Measurements from ENCODE around the gene NPS.

NPS gene

DNA sequence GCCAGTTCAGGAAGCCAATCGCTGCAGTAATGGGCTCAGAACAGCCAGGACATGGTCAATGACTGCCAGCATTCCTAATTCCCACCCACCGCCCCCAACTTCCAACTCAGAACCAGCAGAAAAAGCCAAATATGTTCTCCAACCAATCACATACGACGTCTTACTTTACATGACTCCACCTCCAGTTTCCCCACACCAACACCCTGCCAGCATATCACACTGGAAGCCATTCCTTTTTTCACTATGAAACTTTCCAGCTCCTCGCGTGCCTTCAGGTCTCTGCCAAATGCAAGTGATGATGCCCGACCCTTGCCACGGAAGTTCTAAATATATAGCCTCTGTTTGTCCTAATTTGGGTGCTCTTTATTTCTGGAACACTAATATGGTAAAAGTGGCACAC is 12.5 kb downstream of the NPS start:
- no peak for DNase-seq (ENCODE audit: low spot score)

DNA sequence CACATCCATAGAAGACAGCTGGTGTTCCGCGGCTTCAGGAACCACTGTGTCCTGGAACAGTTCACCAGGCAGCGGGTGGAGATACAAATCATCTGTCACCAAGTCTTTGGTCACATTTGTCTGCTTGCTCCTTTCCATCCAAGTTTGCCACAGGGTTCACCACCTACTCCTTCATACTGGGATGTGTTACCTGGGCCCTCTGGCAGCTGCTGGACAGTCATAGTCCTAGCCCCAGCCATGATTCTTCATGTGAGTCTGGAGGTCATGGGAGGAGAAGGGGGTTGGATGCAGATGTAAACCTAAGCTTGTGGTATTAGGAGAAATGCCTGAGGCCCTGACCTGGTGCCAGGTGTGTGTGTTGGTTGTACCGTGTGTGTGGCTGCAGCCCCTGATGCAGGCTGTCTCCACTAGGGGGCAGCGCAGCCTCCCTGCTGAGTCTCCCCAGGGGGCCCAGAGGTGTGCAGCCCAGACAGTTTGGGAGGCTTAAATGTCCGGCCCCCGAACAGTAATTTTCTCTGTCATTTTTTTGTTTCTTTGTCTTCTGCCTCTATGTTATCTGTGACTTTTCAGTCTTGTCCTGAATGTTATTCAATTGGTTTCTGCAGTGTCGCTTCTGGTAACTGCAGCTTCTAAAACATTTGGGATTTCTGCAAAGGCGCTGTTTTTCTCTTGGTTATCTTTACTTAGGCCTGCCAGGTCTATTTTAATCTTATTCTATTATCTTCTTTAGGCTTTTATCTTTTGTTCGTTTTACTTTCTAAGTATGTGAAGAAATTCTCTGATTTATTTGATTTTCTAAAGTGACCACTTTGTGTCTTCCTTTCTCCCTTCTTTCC is 14.8 kb downstream of the NPS start:
- no peak for DNase-seq (ENCODE audit: low spot score)

DNA sequence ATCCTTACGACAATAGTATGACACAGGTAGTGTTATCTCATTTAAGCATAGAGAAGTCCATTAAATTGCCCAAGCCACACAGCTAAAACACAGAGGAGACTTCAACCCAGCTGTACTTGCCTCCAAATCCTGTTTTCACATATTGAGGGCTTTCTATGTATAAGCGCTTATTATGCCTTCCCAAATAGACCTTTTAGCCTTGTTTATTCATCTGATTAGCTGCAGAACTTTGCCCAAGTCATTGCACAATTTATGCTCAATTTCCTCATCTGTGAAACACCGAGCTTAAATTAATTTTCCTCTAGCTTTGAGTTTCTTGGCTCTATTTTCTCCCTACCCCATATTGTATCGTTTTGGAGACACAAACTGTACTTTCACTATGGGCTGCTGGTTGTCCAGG is 15.5 kb downstream of the NPS start:
- DNase-seq (ENCODE audit: low spot score): no peak

DNA sequence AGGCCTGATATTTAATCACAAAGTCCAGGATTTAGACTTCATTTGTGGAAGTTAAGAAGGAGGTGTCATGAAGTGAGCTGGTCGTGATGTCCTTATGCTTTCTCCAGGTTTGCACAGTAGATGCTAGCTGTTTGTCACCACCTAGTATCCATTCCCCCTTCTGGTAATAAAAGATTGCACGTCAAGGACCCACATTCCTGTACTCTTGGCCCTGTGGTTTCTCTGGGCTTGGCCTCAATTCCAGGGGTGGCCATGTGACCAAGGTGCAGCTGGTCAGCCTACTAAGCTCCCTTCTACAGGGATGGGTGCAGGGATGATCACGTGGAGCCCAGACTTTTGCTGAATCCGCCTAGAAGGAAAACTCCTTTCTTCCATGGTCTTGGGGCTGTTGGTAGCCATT is 16.5 kb downstream of the NPS start:
- no peak for DNase-seq (ENCODE audit: low spot score)

DNA sequence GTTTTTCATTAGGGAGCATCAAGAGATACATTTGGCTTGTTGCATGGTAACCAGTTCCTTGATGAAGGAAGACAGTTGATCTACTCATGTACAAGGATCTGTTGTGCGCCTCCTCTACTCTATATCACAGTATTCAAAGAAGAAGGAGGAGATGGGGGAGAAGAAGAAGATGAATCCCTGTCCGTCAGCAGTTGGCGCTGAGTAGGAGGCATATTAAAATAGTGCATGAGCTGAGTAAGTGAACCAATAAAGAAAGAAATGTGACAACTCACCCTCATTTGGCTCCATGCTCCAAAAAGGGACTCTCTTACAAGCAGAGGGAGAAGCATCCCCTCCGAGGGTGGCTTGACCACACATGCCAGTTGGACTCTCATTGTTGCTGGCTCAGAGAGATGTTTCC is 20.1 kb downstream of the NPS start:
- no peak for DNase-seq (ENCODE audit: low spot score)

DNA sequence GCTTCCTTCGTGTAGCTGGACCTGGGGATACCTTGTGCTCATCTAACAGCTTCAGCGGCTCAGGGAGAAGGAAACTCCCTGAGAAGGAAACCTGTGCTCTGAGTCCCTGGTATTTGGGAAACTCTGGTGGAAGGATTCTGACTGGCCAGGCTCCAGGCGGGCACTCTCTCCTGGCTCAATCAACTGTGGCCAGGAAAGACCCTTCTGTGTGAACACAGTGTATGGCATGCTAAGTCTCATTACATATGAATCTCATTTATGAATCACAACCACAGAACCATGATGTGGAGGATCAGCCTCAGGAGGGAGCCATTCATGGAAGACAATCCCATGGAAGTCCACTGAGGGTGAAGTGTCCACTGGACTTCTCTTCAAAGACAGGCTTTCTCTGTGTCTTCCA is 20.9 kb downstream of the NPS start:
- no peak for DNase-seq (ENCODE audit: low spot score)

DNA sequence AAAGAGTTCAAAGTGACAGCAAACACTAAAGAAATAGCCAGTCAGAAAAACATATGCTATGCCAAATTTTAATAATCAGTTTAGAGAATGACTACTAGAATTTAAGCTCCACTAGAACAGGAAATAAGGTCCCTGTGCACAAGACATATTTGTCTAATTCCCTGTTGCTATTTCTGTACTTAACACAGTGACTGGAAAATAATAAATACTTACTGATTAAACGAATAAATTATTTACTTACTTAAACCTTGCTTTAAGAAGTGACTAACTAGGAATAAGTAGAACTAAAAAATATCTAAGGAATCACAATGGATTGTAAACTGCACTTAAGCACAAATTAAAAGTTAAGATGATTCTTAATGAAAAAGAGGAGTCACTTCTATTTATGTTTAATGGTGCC is 22.3 kb downstream of the NPS start:
- DNase-seq (ENCODE audit: low spot score): no peak

DNA sequence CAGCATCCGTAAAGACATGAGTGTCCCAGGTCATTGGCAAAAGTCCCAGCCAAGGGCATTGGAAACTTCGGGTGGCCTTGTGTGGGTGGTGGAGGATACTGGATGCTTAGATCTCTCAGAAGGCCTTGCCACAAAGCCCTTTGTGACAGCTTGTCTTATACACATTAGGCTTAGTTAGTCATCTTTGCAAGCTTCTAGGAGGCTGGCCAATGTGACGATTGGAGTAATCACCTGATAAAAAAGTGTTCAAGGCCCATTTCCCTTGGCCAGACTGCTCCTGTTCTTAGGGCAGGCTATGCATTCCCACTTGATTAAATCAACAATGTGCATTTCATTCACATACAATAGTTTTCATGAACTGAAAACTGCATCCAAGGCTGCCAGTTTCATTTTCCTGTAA is 26.9 kb downstream of the NPS start:
- DNase-seq (ENCODE audit: low spot score): no peak

DNA sequence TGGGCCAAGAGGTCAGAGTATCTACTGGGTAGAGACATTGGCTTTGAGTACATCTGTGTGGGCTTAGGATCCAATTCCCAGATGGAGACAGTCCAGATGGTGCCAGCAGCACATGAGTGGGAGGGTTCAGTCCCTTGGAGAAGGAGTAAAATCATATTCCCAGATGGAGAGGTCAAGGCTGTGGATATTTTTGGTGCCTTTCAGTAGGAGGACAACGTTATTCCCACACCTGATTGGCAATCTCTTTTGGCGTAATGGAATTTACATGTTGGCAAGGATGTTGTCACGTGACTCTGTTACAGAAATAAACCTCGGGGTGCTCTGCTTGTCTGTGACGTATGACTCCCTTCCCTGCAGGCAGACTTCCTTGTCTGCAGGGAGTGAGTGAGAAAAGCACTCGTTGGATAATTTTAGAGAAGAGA is 27.6 kb downstream of the NPS start:
- no peak for DNase-seq (ENCODE audit: low spot score)

DNA sequence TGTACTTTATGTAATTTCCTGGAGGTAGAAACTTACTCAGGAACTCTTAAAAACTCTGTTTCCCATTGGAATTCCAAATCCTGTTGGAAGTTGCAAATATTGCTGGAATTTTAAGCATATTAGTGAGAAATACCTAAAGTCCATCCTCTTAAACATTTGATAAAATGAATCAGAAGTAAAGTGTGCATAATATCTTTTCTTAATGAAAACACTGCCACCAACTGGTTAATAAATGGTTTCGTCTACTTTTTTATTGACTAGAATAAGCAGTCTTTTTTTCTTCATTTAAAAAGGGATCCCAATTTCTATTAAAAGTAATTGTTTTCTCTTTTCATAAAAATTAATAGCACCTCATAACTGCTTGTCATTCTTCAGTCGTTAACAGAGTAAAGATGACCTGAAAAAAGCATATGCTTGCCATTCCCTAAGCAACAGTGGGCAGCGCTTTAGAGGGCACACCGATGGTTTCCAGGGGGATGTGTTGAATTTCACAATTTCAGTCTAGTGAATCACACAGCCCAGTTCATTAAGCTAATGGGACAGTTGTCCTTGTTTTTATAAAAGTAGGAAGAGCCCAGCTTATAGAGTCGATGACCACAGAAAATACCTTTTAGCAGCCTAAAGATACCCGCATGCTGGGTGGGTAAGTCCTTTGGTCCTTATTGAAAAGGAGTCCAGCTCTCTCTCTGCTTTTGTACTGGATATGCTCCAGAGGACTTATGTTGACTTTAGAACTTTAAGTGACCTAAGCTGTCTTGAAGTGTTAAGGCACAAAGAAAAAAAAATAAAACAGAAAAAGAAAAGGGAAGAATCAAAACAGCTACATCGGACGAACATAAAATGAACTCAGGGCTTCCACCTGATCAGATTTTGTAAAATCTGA is 28.5 kb downstream of the NPS start:
- no peak for DNase-seq (ENCODE audit: low spot score)

DNA sequence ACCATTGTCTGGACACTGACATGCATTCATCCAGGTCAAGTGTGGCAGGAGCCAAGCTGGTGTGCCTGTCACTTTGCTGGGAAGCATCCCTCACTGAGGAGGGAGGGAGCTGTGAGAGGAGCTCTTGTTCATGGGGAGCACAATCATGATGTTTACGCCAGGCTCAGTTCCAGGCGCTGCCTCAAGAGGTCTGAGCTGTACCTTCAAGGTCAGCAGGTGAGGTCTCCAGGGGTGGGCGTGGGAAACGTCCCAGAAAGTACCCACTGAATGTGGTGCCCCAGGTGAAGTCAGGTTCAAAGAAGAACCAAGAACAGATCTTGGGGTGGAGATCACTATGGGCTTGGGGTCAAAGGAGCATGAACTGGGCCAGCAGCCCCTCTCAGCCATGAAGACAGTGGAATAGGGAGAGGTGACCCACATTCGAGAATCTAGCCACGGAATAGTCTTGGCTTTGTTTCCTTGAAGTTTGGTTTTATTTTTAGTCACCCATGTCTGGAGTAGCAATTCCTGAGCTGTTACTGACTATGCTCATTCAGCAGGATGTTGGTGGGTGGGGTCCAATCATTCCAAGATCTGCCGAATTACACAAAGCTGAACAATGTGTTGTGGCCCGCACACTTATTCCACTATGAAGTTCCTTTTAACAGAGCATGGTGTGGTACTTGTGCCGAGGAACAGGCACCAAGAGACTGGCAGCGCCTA is 29.3 kb downstream of the NPS start:
- DNase-seq (ENCODE audit: low spot score): no peak

DNA sequence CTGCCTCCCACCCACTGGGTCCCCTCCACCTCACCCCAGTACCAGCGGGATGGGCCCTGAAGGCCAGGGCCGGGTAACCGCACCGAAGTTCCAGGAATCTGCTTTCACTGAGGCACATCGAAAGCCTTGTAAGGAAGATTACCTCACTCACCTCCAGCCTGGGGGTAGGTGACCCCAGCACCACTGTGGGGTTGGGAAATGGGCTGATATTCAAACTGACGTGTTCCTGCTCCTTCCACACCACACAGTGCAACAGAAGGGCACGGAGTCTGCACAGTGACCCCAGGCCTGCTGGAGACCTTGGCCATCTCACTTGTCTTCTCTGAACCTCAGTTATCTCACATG is 29.8 kb downstream of the NPS start:
- no peak for DNase-seq (ENCODE audit: low spot score)

DNA sequence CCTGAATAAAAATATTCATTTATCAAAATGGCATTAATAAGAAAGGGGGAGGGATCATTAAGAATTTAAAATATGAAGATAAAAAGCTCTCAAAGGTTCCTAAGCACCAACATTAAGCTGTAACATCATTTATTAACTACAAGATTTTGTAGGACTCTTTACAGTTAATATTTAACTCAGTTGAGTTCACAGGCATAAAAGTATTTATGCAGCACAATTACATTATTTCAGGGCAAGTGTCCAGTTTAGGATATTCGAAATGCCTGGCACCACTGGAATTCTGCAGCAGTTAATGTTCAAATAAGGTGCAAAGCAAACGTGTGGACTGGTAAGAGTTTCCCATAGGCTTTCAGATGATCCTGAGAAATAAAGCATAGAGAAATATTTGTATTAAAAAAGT is 30.5 kb downstream of the NPS start:
- DNase-seq (ENCODE audit: low spot score): no peak

DNA sequence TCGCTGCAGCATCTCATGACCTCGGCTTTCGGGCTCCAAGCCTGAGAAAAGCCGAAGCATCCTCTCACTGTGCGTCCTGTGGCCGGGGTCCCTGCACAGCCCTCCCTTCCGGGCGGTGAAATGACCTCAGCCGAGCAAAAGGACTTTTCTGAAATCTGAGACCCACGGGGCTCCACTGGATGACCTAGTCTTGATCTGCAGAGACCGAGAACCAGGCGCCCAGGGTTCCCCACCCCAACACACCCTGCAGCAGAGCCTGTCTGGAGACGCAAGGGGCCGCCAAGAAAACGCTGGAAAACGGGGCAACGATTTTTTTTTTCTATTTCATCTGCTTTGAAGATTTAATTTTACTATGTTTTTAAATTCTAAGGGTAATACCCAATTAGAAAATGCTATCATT is 31.7 kb downstream of the NPS start:
- DNase-seq (ENCODE audit: low spot score): no peak

DNA sequence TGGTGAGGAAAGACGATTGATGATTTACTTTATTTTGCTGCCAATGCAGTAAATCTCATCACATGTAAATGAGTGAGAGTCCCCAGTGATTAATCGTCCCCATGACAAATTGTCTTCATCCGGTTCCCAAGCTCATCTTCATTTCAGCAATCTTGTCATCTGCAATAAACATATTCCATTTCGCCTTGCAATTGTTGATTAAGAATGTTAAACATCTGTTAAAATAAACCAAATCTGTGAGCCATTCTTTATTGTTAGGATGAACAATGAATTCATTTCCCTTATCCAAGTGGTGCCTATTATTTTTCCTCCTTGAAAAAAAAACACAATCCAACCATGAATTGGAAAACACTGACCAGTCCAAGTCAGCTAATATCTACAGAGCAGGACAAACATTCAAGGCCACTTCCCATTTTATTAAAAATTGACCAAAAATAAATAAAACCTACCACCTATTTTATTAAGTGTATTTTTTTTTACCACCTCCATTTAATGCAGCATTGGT is 36.5 kb downstream of the NPS start:
- no peak for DNase-seq (ENCODE audit: low spot score)

DNA sequence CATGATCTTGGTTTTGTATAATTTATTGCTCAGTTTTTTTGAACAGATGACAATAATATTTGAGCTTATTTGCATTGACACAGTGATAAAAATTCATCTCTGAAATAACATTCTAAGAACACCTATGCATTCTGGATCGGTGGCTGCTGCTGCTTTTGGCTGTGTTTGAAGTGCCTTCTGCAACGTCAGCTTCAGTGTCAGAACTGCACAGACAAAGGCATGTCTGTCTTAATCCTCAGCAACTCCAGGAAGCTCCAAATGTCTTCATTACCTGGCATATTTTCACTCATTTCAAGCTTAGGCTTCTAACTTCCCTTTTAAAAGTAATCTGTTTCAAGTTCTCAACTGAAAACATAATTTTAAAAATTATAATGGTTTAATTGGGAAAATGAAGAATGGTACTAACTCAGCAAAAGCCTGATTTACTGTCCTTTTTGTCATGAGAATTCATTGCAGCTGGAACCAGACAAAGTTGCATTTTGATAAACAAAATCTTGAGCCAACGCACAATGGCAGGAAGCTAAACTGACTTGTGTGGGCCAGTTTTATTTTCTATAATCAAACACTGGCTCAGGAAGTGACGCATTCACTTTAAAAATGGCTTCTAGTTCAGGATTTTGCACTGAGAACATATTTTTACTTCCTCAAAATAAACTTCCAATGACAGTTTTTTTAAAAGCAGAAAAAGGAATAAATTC is 38.7 kb downstream of the NPS start:
- no peak for DNase-seq (ENCODE audit: low spot score)

DNA sequence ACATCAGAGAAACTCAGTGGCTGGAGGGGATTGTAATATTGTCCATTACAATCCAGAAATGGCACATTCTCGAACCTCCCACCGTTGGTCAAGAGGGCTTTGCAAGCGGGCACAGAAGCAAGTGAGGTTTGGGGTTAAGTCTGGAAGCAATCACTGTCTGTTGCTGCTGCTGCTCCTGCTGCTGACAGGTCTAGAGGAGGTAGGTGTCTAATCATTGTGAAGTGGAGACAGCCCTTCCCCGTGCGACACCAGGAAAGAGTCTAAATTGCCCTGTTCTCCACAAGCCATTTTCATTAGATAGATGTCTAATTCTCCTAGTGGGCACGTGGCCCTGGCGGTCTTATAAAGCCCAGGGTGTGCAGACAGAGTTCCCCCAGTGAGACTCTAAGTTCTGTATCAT is 43.5 kb downstream of the NPS start:
- DNase-seq (ENCODE audit: low spot score): no peak

DNA sequence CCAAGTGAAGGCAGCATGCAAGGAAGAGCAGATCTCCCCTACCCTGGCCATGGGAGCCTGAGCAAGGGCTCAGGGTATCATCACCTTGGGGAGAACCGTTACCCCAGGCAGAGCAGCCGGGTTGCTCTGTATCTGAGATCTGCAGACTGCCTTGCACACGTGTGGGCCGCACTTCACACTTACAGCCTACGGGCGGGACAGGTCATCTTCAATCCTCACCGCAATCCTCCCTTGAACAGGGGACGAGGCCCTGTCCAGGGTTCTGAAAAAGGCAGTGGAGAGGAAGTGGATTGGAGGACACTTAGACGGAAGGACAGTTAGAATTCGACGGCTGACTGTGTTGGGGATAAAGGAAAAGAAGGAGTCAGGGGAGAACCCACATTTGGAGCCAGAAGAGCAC is 51.4 kb downstream of the NPS start:
- DNase-seq (ENCODE audit: low spot score): peak; percentile 56
